ENCODE results near the gene NEURL2. TPM values are rescaled to one million over a fixed set of nuclear protein-coding genes. Genes with fewer than 3 reads are reported as not detected.
"Not testable (repeated sequence)": the region's sequence is repeated elsewhere in the genome, so short reads cannot be mapped to it uniquely, and the experiment has no call there.

The NEURL2 gene
- total RNA-seq, 1 donor from 2014 or later = 8.4 TPM

- no peak for TF ChIP-seq CTCF (IDR thresholded peaks at IDR 0.05; ENCODE audit: unreplicated experiment)
- H3K9me3 Mint-ChIP-seq (ENCODE audit: low read depth) = no peaks in the 10 kb centered on the region
- H3K4me3 Mint-ChIP-seq (ENCODE audit: low read depth) = no peak overlapping the region
- H3K27ac Mint-ChIP-seq = no peak overlapping the region
- peaks cover 2% of the 10 kb centered on the region for H3K4me1 Mint-ChIP-seq (ENCODE audit: low read depth)
- H3K27me3 Mint-ChIP-seq = peaks cover 2% of the 10 kb centered on the region
- peaks cover 7% of the 10 kb centered on the region for H3K36me3 Mint-ChIP-seq (ENCODE audit: insufficient read depth)
- DNase-seq (ENCODE audit: low spot score, unreplicated experiment) = no peak
Observed at GRCh38 chr20:45907219-45907948, 16.4 kb upstream of the NEURL2 start.

DNA sequence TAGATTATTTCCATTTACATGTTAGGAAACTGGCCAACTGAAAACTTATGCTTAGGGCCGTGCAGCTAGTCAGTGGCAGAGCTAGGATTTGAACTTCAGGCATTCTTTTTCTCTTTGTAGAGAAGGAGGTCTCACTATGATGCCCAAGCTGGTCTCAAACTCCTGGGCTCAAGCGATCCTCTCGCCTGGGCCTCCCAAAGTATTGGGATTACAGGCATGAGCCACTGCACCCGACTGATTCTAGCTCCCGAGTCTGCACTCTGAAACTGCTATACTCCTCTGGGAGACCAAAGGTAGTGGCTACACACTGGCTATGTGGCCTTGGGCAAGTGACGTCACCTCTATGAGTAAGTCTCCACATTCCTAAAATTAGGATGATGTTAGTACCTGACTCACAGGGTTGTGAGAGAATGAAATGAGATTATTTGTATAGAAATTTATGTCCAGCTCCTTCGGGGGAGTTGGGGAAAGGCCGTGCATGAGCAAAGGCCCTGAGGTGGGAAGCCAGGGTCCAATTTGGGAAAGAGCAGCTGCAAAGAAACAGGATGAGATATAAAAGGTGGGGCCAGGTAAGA lies 14.6 kb upstream of the NEURL2 start:
- no peak for TF ChIP-seq CTCF (IDR thresholded peaks at IDR 0.05; ENCODE audit: unreplicated experiment)
- no peaks in the 10 kb centered on the region for H3K27me3 Mint-ChIP-seq
- no peaks in the 10 kb centered on the region for H3K9me3 Mint-ChIP-seq (ENCODE audit: low read depth)
- peaks cover under 1% of the 10 kb centered on the region for H3K4me1 Mint-ChIP-seq (ENCODE audit: low read depth)
- peaks cover 6% of the 10 kb centered on the region for H3K36me3 Mint-ChIP-seq (ENCODE audit: insufficient read depth)
- no peak overlapping the region for H3K27ac Mint-ChIP-seq
- H3K4me3 Mint-ChIP-seq (ENCODE audit: low read depth) = no peak overlapping the region
- no peak for DNase-seq (ENCODE audit: low spot score, unreplicated experiment)

DNA sequence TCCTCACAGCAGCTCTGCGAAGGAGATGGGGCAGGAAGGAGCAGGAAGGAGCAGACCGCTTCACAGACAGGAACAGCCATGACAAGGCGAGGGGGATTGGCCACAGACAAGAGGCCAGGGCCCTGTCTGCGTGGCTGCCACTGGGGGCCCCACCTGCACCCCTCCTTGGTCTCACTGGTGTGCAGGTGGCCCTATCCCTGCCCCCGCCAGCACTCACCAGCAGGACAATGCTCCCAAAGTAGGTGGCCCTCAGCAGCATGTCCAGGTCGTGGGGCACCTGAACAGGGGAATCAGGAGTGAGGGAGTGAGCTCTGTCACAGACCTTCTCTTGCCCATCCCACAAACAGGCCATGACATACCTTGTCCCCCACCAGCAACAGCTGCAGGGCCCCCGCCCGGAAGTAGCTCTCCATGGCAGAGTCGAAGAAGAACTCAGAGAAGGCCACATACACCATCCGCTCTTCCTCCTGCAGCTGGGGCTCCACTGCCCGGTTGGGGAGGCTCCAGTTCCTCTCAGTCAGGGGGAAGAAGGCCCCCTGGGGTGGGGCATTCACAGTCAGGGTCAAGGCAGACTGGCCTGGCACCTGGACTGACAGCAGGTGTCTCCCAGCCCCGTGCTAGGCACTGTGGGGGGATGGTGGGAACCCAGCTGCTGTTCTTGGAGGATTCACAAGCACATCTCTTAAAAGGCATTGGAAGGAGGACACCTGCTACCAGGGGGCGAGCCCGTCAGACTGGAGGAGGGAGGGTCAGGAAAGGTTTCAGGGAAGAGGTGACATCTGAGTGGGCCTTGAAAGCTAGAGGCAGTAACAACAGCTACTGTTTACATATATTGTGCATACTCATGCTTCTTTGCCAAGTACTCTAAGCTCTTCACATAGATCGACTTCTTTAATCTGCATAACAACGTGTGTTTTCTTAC lies 13.8 kb upstream of the NEURL2 start:
- H3K4me1 Mint-ChIP-seq (ENCODE audit: low read depth) = no peaks in the 10 kb centered on the region
- peaks cover 5% of the 10 kb centered on the region for H3K36me3 Mint-ChIP-seq (ENCODE audit: insufficient read depth)
- no peak for TF ChIP-seq CTCF (IDR thresholded peaks at IDR 0.05; ENCODE audit: unreplicated experiment)
- H3K27ac Mint-ChIP-seq = no peak overlapping the region
- DNase-seq (ENCODE audit: low spot score, unreplicated experiment) = no peak
- no peaks in the 10 kb centered on the region for H3K9me3 Mint-ChIP-seq (ENCODE audit: low read depth)
- no peaks in the 10 kb centered on the region for H3K27me3 Mint-ChIP-seq
- no peak overlapping the region for H3K4me3 Mint-ChIP-seq (ENCODE audit: low read depth)

DNA sequence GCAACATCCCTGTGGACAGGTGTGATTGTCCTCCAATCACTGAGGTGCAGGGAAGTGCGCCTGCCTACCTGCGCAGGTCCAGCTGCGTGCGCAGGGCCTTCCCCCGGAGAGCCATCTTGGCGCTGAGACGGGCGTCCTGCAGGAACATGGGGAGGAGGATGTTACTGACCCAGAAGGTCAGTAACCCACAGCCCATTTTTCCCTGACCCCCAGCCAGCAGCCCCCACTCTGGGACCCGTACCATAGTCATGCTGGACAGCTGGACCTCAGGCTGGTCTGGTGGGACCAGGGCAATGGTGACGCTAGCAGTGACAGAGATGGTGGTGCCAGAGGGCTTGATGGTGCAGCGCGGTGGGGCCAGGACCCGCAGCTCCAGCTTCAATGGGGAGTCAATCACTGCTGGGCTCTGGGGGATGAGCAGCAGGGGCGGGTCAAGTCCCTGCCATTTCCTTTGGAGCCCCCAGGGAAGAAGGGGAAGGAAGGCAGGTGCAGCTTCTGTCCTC lies 11.2 kb upstream of the NEURL2 start:
- no peaks in the 10 kb centered on the region for H3K27me3 Mint-ChIP-seq
- no peak for DNase-seq (ENCODE audit: low spot score, unreplicated experiment)
- H3K27ac Mint-ChIP-seq = no peak overlapping the region
- no peaks in the 10 kb centered on the region for H3K4me1 Mint-ChIP-seq (ENCODE audit: low read depth)
- peaks cover 5% of the 10 kb centered on the region for H3K36me3 Mint-ChIP-seq (ENCODE audit: insufficient read depth)
- H3K9me3 Mint-ChIP-seq (ENCODE audit: low read depth) = no peaks in the 10 kb centered on the region
- H3K4me3 Mint-ChIP-seq (ENCODE audit: low read depth) = no peak overlapping the region
- no peak for TF ChIP-seq CTCF (IDR thresholded peaks at IDR 0.05; ENCODE audit: unreplicated experiment)

- H3K4me1 Mint-ChIP-seq (ENCODE audit: low read depth); H3K27ac Mint-ChIP-seq; DNase-seq (ENCODE audit: low spot score, unreplicated experiment); H3K27me3 Mint-ChIP-seq; H3K9me3 Mint-ChIP-seq (ENCODE audit: low read depth); H3K4me3 Mint-ChIP-seq (ENCODE audit: low read depth); H3K36me3 Mint-ChIP-seq (ENCODE audit: insufficient read depth): not testable (repeated sequence)
Observed at GRCh38 chr20:45901332-45901731, 10.3 kb upstream of the NEURL2 start.

Measured in progenitor cell of endocrine pancreas (in vitro differentiated cells).